ENCODE measurements around the gene MACROD2.

MACROD2 gene

GRCh38 chr20:16013631-16014030, 2018.3 kb downstream of the MACROD2 start:
- TF ChIP-seq CTCF (conservative IDR thresholded peaks at IDR 0.05; ENCODE audit: low read depth, low read length) = no peak
- H3K4me3 ChIP-seq (ENCODE audit: low read depth, low read length) = no peak overlapping the region
- DNase-seq (ENCODE audit: low read depth) = no peak

- no peak overlapping the region for H3K4me3 ChIP-seq (ENCODE audit: low read depth, low read length)
- no peak for DNase-seq (ENCODE audit: low read depth)
Observed at GRCh38 chr20:16014436-16014835, 2019.1 kb downstream of the MACROD2 start.

GRCh38 chr20:16017656-16018055, 2022.3 kb downstream of the MACROD2 start:
- no peak for DNase-seq (ENCODE audit: low read depth)
- TF ChIP-seq CTCF (conservative IDR thresholded peaks at IDR 0.05; ENCODE audit: low read depth, low read length) = no peak
- no peak overlapping the region for H3K4me3 ChIP-seq (ENCODE audit: low read depth, low read length)

More at GRCh38 chr20:16014436-16014835, 2019.1 kb downstream of the MACROD2 start:
- TF ChIP-seq CTCF (conservative IDR thresholded peaks at IDR 0.05; ENCODE audit: low read depth, low read length) = no peak

GRCh38 chr20:16018881-16019280, 2023.6 kb downstream of the MACROD2 start:
- no peak for DNase-seq (ENCODE audit: low read depth)
- H3K4me3 ChIP-seq (ENCODE audit: low read depth, low read length) = no peak overlapping the region
- TF ChIP-seq CTCF (conservative IDR thresholded peaks at IDR 0.05; ENCODE audit: low read depth, low read length) = no peak

- DNase-seq (ENCODE audit: low read depth) = peak; percentile 45
- no peak overlapping the region for H3K4me3 ChIP-seq (ENCODE audit: low read depth, low read length)
- TF ChIP-seq CTCF (conservative IDR thresholded peaks at IDR 0.05; ENCODE audit: low read depth, low read length) = no peak
Observed at GRCh38 chr20:16020971-16021370, 2025.7 kb downstream of the MACROD2 start.

GRCh38 chr20:16025084-16025483, 2029.8 kb downstream of the MACROD2 start:
- DNase-seq (ENCODE audit: low read depth) = no peak

More at GRCh38 chr20:16025084-16025483, 2029.8 kb downstream of the MACROD2 start:
- H3K4me3 ChIP-seq (ENCODE audit: low read depth, low read length) = no peak overlapping the region
- TF ChIP-seq CTCF (conservative IDR thresholded peaks at IDR 0.05; ENCODE audit: low read depth, low read length) = no peak
